Liver (tissue), 9 donors: ENCODE data around the gene PCDH15. TPM values are rescaled to one million over a fixed set of nuclear protein-coding genes. Genes with fewer than 3 reads are reported as not detected.

Source experiments
- DNase-seq: peaks from one replicate; pipeline ENCODE4 v3.0.0-alpha.2; 2017; ENCODE audit warnings: low spot score
- H3K27ac ChIP-seq, 2 donors: one replicate each; pipeline ENCODE4 v1.7.0; 2013; ENCODE audit warnings: inconsistent platforms in 2 of 2, low read length in 2 of 2, control low read depth in 1 of 2, low read depth in 1 of 2, mild to moderate bottlenecking in 1 of 2
- H3K27me3 ChIP-seq, 4 donors: one replicate each; pipeline versions ENCODE4 v1.6.1 to v1.7.0; 2013; ENCODE audit warnings: low read length in 3 of 4, inconsistent platforms in 1 of 4, mild to moderate bottlenecking in 1 of 4, moderate library complexity in 1 of 4; ENCODE audit not compliant: control insufficient read depth in 4 of 4, insufficient read depth in 4 of 4
- H3K36me3 ChIP-seq, 4 donors: one replicate each; pipeline versions ENCODE4 v1.6.1 to v1.7.0; 2013; ENCODE audit warnings: low read length in 3 of 4, mild to moderate bottlenecking in 3 of 4, low read depth in 1 of 4, moderate library complexity in 1 of 4; ENCODE audit not compliant: control insufficient read depth in 4 of 4, insufficient read depth in 3 of 4
- H3K4me1 ChIP-seq, 4 donors: one replicate each; pipeline versions ENCODE4 v1.6.1 to v1.7.0; 2013; ENCODE audit warnings: low read length in 3 of 4, mild to moderate bottlenecking in 3 of 4, moderate library complexity in 1 of 4; ENCODE audit not compliant: control insufficient read depth in 4 of 4, insufficient read depth in 4 of 4
- H3K4me3 ChIP-seq, 3 donors: one replicate each; pipeline versions ENCODE4 v1.6.1 to v1.7.0; 2013; ENCODE audit warnings: low read length in 3 of 3, control low read depth in 1 of 3, low read depth in 1 of 3, mild to moderate bottlenecking in 1 of 3
- H3K9ac ChIP-seq, 2 donors: one replicate each; pipeline ENCODE4 v1.7.0; 2013; ENCODE audit warnings: low read length in 2 of 2, mild to moderate bottlenecking in 2 of 2, moderate library complexity in 2 of 2, control low read depth in 1 of 2, low read depth in 1 of 2
- H3K9me3 ChIP-seq, 4 donors: one replicate each; pipeline versions ENCODE4 v1.6.1 to v1.7.0; 2013; ENCODE audit warnings: low read length in 3 of 4; ENCODE audit not compliant: control insufficient read depth in 4 of 4
- EGR1 ChIP-seq, 2 donors: IDR thresholded peaks; 2 replicates each; pipeline ENCODE4 v1.6.1; 2016 to 2018; ENCODE audit warnings: antibody characterized with exemption in 2 of 2, low read depth in 2 of 2
- FOXA1 ChIP-seq: IDR thresholded peaks from 2 replicates; pipeline ENCODE4 v1.6.1; 2016; ENCODE audit warnings: antibody characterized with exemption
- FOXA2 ChIP-seq: IDR thresholded peaks from 2 replicates; pipeline ENCODE4 v1.6.1; 2016; ENCODE audit warnings: antibody characterized with exemption
- GABPA ChIP-seq, 2 donors: IDR thresholded peaks in 1 of 2; conservative IDR thresholded peaks in 1 of 2; 2 replicates each; pipeline ENCODE4 v1.6.1; 2016; ENCODE audit warnings: antibody characterized with exemption in 2 of 2, mild to moderate bottlenecking in 1 of 2, moderate library complexity in 1 of 2
- HNF4A ChIP-seq, 2 donors: conservative IDR thresholded peaks; 2 replicates each; pipeline ENCODE4 v1.6.1; 2016; ENCODE audit warnings: antibody characterized with exemption in 2 of 2, mild to moderate bottlenecking in 2 of 2
- HNF4G ChIP-seq: IDR thresholded peaks from 2 replicates; pipeline ENCODE4 v1.6.1; 2016; ENCODE audit warnings: antibody characterized with exemption
- JUND ChIP-seq, 2 donors: IDR thresholded peaks; 2 replicates each; pipeline ENCODE4 v1.6.1; 2016; ENCODE audit warnings: antibody characterized with exemption in 2 of 2
- NR2F2 ChIP-seq: IDR thresholded peaks from 2 replicates; pipeline ENCODE4 v1.6.1; 2016; ENCODE audit warnings: antibody characterized with exemption
- RAD21 ChIP-seq, 2 donors: IDR thresholded peaks; 2 replicates each; pipeline ENCODE4 v1.6.1; 2016; ENCODE audit warnings: antibody characterized with exemption in 2 of 2, mild to moderate bottlenecking in 2 of 2
- RXRA ChIP-seq, 2 donors: IDR thresholded peaks; 2 replicates each; pipeline ENCODE4 v1.6.1; 2017 to 2018; ENCODE audit warnings: antibody characterized with exemption in 2 of 2, mild to moderate bottlenecking in 1 of 2
- SP1 ChIP-seq: IDR thresholded peaks from 2 replicates; pipeline ENCODE4 v1.6.1; 2018; ENCODE audit warnings: antibody characterized with exemption, mild to moderate bottlenecking
- TAF1 ChIP-seq: conservative IDR thresholded peaks from 2 replicates; pipeline ENCODE4 v1.6.1; 2016; ENCODE audit warnings: antibody characterized with exemption, mild to moderate bottlenecking
- YY1 ChIP-seq: IDR thresholded peaks from 2 replicates; pipeline ENCODE4 v1.6.1; 2016; ENCODE audit warnings: antibody characterized with exemption, mild to moderate bottlenecking
- WGBS: extraction: QIAGEN DNeasy Blood & Tissue Kit; methylation state at CpG from one replicate; pipeline ENCODE4 v1.1.7; 2013; 5-methylcytosine and 5-hydroxymethylcytosine counted together
- polyA plus RNA-seq, 2 donors: library from polyadenylated mRNA; stranded (reverse) in 1 of 2; unstranded in 1 of 2; fragments of 200-250 nt in 1 of 2; fragments of >200 nt in 1 of 2; fragmentation: Nextera tagmentation in 1 of 2; extraction: Ambion mirVana in 1 of 2; gene quantifications; one replicate each; pipeline versions ENCODE4 v1.2.1 to v1.2.3, GENCODE V29; 2013 to 2015
- total RNA-seq, 2 donors: library from RNA; depleted of rRNA; stranded (reverse); fragments of >200 nt; gene quantifications; one replicate each; pipeline ENCODE4 v1.2.3, GENCODE V29; 2014
- TF ChIP-seq, protein P1 (sequence below): IDR thresholded peaks from 2 replicates; pipeline ENCODE4 v1.6.1; 2016; ENCODE audit warnings: antibody characterized with exemption
- TF ChIP-seq, protein P2 (sequence below): IDR thresholded peaks from 2 replicates; pipeline ENCODE4 v1.6.1; 2016; ENCODE audit warnings: antibody characterized with exemption
- TF ChIP-seq, protein P3 (sequence below): IDR thresholded peaks from 2 replicates; pipeline ENCODE4 v1.6.1; 2016; ENCODE audit warnings: antibody characterized with exemption
- TF ChIP-seq, protein P4 (sequence below): fragments of 150-350 bp; IDR thresholded peaks from 2 replicates; pipeline ENCODE4 v1.5.1; 2017; ENCODE audit warnings: improper control_type of control experiment, low read depth, low read length; ENCODE audit not compliant: missing input control
- TF ChIP-seq, protein P5 (sequence below): IDR thresholded peaks from 2 replicates; pipeline ENCODE4 v1.6.1; 2016; ENCODE audit warnings: antibody characterized with exemption, mild to moderate bottlenecking
- donor health status: healthy.
- donor health status: healthy.
- donor health status: healthy.
- donor health status: healthy.
- donor health status: healthy.

The PCDH15 gene
- total and polyA plus RNA-seq, 4 donors, result 0.05 TPM; not detected in 3

DNA sequence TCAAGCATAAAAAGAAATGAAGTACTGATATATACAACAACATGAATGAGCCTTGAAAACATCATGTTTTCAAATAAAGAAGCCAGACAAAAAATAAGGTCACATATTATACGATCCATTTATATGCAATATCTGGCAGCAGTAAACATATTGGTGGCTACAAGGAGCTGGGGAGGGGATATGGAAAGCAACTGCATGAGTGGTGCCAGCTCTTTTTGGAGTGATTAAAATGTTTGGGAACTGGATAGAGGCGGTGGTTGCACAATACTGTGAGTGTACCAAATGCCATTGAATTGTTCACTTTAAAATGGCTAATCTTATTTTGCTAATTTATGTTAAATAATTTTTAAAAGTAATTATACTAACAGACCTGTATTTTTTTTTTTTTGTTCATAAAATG is 481.7 kb downstream of the PCDH15 start:
- Histone ChIP-seq H3K4me3 (no peak overlapping the region), H3K9me3 (no peaks in the 10 kb centered on the region), H3K27ac (no peak overlapping the region), H3K27me3 (no peaks in the 10 kb centered on the region), H3K4me1 (no peaks in the 10 kb centered on the region), H3K9ac (no peak overlapping the region), H3K36me3 (no peaks in the 10 kb centered on the region)
- no peak for DNase-seq
- WGBS, result 78% methylated on average over 2 of the region's 2 CpGs
- TF ChIP-seq RAD21 (IDR thresholded peaks at IDR 0.05) (no peak), FOXA1 (no peak), JUND (IDR thresholded peaks at IDR 0.05) (no peak), HNF4G (no peak), SP1 (no peak), HNF4A (conservative IDR thresholded peaks at IDR 0.05) (no peak), EGR1 (IDR thresholded peaks at IDR 0.05; ENCODE audit: low read depth in 2 of 2) (no peak), YY1 (no peak), GABPA (IDR thresholded peaks at IDR 0.05 in 1 of 2, conservative IDR thresholded peaks at IDR 0.05 in 1 of 2) (no peak), NR2F2 (no peak), RXRA (IDR thresholded peaks at IDR 0.05) (no peak), TAF1 (no peak)
- TF ChIP-seq, protein P1, sequence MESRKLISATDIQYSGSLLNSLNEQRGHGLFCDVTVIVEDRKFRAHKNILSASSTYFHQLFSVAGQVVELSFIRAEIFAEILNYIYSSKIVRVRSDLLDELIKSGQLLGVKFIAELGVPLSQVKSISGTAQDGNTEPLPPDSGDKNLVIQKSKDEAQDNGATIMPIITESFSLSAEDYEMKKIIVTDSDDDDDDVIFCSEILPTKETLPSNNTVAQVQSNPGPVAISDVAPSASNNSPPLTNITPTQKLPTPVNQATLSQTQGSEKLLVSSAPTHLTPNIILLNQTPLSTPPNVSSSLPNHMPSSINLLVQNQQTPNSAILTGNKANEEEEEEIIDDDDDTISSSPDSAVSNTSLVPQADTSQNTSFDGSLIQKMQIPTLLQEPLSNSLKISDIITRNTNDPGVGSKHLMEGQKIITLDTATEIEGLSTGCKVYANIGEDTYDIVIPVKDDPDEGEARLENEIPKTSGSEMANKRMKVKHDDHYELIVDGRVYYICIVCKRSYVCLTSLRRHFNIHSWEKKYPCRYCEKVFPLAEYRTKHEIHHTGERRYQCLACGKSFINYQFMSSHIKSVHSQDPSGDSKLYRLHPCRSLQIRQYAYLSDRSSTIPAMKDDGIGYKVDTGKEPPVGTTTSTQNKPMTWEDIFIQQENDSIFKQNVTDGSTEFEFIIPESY, result no peak
- TF ChIP-seq, protein P2, sequence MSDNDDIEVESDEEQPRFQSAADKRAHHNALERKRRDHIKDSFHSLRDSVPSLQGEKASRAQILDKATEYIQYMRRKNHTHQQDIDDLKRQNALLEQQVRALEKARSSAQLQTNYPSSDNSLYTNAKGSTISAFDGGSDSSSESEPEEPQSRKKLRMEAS, result no peak
- TF ChIP-seq, protein P3, sequence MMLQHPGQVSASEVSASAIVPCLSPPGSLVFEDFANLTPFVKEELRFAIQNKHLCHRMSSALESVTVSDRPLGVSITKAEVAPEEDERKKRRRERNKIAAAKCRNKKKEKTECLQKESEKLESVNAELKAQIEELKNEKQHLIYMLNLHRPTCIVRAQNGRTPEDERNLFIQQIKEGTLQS, result no peak

DNA sequence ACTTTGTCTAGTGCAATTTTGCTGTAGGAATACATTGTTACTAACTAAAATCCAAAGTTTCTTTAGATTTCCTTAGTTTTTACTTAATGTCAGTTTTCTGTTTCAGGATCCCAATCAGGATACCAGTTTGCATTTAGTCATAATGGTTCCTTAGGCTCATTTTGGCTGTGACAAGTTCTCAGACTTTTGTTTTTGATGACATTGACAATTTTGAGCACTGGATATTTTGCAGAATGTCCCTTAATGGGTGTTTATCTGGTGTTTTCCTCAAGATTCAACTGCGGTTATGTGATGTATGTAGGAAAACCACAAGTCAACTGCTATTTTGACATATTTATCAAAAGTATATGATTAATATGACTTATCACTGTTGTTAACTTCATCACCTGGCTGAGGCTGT is 482.6 kb downstream of the PCDH15 start:
- TF ChIP-seq JUND (IDR thresholded peaks at IDR 0.05), result no peak
- TF ChIP-seq GABPA (IDR thresholded peaks at IDR 0.05 in 1 of 2, conservative IDR thresholded peaks at IDR 0.05 in 1 of 2), result no peak
- TF ChIP-seq RAD21 (IDR thresholded peaks at IDR 0.05), result no peak
- TF ChIP-seq, protein P4, sequence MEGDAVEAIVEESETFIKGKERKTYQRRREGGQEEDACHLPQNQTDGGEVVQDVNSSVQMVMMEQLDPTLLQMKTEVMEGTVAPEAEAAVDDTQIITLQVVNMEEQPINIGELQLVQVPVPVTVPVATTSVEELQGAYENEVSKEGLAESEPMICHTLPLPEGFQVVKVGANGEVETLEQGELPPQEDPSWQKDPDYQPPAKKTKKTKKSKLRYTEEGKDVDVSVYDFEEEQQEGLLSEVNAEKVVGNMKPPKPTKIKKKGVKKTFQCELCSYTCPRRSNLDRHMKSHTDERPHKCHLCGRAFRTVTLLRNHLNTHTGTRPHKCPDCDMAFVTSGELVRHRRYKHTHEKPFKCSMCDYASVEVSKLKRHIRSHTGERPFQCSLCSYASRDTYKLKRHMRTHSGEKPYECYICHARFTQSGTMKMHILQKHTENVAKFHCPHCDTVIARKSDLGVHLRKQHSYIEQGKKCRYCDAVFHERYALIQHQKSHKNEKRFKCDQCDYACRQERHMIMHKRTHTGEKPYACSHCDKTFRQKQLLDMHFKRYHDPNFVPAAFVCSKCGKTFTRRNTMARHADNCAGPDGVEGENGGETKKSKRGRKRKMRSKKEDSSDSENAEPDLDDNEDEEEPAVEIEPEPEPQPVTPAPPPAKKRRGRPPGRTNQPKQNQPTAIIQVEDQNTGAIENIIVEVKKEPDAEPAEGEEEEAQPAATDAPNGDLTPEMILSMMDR, result no peak
- no peak for TF ChIP-seq TAF1
- TF ChIP-seq EGR1 (IDR thresholded peaks at IDR 0.05; ENCODE audit: low read depth in 2 of 2), result no peak
- TF ChIP-seq FOXA2, result no peak
- TF ChIP-seq, protein P5, sequence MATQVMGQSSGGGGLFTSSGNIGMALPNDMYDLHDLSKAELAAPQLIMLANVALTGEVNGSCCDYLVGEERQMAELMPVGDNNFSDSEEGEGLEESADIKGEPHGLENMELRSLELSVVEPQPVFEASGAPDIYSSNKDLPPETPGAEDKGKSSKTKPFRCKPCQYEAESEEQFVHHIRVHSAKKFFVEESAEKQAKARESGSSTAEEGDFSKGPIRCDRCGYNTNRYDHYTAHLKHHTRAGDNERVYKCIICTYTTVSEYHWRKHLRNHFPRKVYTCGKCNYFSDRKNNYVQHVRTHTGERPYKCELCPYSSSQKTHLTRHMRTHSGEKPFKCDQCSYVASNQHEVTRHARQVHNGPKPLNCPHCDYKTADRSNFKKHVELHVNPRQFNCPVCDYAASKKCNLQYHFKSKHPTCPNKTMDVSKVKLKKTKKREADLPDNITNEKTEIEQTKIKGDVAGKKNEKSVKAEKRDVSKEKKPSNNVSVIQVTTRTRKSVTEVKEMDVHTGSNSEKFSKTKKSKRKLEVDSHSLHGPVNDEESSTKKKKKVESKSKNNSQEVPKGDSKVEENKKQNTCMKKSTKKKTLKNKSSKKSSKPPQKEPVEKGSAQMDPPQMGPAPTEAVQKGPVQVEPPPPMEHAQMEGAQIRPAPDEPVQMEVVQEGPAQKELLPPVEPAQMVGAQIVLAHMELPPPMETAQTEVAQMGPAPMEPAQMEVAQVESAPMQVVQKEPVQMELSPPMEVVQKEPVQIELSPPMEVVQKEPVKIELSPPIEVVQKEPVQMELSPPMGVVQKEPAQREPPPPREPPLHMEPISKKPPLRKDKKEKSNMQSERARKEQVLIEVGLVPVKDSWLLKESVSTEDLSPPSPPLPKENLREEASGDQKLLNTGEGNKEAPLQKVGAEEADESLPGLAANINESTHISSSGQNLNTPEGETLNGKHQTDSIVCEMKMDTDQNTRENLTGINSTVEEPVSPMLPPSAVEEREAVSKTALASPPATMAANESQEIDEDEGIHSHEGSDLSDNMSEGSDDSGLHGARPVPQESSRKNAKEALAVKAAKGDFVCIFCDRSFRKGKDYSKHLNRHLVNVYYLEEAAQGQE, result no peak
- no peak for TF ChIP-seq HNF4A (conservative IDR thresholded peaks at IDR 0.05)
- TF ChIP-seq, protein P1, result no peak
- TF ChIP-seq, protein P2, result no peak
- TF ChIP-seq YY1, result no peak
- no peak for TF ChIP-seq NR2F2
- TF ChIP-seq, protein P3, result no peak
- TF ChIP-seq RXRA (IDR thresholded peaks at IDR 0.05), result no peak
- TF ChIP-seq FOXA1, result no peak
- no peak for TF ChIP-seq SP1
- TF ChIP-seq HNF4G, result no peak
- Histone ChIP-seq H3K9ac (no peak overlapping the region), H3K4me3 (no peak overlapping the region), H3K27ac (no peak overlapping the region), H3K36me3 (no peaks in the 10 kb centered on the region), H3K9me3 (no peaks in the 10 kb centered on the region), H3K4me1 (no peaks in the 10 kb centered on the region), H3K27me3 (no peaks in the 10 kb centered on the region)
- WGBS, result 67% methylated on average over 1 of the region's 1 CpG
- no peak for DNase-seq
